ENCODE data around the gene HNRNPLL.
A peak's percentile ranks its signal among the peaks of the same experiment; 100 is the strongest.

GRCh38 chr2:38528008-38528442 is 74.7 kb downstream of the HNRNPLL start:
- TF ChIP-seq CTCF (IDR thresholded peaks at IDR 0.05) (peak in 2 of 4 experiments; percentile 3 to 35), POLR2A (IDR thresholded peaks at IDR 0.05) (no peak)

Data from gastroesophageal sphincter (tissue), 3 donors.